Measurements from ENCODE around the gene PRX.

DNA sequence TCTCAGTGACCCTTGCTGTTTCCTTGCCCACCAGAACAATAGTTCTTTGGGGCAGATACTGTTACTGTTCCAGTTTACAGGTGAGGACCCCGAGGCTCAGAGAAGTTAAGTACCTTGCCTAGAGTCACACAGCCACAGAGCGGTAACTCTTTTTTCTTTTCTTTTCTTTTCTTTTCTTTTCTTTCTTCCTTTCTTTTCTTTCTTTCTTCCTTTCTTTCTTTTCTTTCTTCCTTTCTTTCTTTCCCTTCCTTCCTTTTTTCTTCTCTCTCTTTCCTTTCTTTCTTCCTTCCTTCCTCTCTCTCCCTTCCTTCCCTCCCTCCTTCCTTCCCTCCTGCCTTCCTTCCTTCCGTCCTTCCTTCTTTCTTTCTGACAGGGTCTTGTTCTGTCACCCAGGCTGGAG is 4.9 kb upstream of the PRX start:
- TF ChIP-seq, protein P1, sequence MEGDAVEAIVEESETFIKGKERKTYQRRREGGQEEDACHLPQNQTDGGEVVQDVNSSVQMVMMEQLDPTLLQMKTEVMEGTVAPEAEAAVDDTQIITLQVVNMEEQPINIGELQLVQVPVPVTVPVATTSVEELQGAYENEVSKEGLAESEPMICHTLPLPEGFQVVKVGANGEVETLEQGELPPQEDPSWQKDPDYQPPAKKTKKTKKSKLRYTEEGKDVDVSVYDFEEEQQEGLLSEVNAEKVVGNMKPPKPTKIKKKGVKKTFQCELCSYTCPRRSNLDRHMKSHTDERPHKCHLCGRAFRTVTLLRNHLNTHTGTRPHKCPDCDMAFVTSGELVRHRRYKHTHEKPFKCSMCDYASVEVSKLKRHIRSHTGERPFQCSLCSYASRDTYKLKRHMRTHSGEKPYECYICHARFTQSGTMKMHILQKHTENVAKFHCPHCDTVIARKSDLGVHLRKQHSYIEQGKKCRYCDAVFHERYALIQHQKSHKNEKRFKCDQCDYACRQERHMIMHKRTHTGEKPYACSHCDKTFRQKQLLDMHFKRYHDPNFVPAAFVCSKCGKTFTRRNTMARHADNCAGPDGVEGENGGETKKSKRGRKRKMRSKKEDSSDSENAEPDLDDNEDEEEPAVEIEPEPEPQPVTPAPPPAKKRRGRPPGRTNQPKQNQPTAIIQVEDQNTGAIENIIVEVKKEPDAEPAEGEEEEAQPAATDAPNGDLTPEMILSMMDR (IDR thresholded peaks at IDR 0.05; ENCODE audit: low read length): no peak
- no peak for TF ChIP-seq EZH2 (IDR thresholded peaks at IDR 0.05; ENCODE audit: borderline replicate concordance, low read length)

All from OCI-LY1 (cell line).